A673 (cell line): ENCODE measurements around the gene PLCB4.

Source experiments
- EZH2 ChIP-seq: fragments of 200-600 bp; sonication (generic); IDR thresholded peaks from 2 replicates; pipeline ENCODE4 v1.6.1; 2017; ENCODE audit warnings: borderline replicate concordance, low read depth, mild to moderate bottlenecking, mixed read lengths, antibody characterized with exemption, low read length; ENCODE audit not compliant: poor library complexity, severe bottlenecking
- TF ChIP-seq, protein P1 (sequence below): fragments of 300-800, 200-600 bp; sonication (generic); conservative IDR thresholded peaks from 2 replicates; pipeline ENCODE4 v1.5.1; 2017; ENCODE audit warnings: low read depth, mild to moderate bottlenecking, antibody characterized with exemption, low read length, moderate library complexity, mixed read lengths

- TF ChIP-seq, protein P1, sequence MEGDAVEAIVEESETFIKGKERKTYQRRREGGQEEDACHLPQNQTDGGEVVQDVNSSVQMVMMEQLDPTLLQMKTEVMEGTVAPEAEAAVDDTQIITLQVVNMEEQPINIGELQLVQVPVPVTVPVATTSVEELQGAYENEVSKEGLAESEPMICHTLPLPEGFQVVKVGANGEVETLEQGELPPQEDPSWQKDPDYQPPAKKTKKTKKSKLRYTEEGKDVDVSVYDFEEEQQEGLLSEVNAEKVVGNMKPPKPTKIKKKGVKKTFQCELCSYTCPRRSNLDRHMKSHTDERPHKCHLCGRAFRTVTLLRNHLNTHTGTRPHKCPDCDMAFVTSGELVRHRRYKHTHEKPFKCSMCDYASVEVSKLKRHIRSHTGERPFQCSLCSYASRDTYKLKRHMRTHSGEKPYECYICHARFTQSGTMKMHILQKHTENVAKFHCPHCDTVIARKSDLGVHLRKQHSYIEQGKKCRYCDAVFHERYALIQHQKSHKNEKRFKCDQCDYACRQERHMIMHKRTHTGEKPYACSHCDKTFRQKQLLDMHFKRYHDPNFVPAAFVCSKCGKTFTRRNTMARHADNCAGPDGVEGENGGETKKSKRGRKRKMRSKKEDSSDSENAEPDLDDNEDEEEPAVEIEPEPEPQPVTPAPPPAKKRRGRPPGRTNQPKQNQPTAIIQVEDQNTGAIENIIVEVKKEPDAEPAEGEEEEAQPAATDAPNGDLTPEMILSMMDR: no peak
- no peak for TF ChIP-seq EZH2
Measured at GRCh38 chr20:9475456-9475855, 406.6 kb downstream of the PLCB4 start.
